Upper lobe of left lung (tissue), 6 donors: ENCODE data around the gene KASH5. TPM values are rescaled to one million over a fixed set of nuclear protein-coding genes. Genes with fewer than 3 reads are reported as not detected.
"Not testable (repeated sequence)": the region's sequence is repeated elsewhere in the genome, so short reads cannot be mapped to it uniquely, and the experiment has no call there.

Experiments
- ATAC-seq, 2 donors: fragments of 200-7000 bp; cut with Tn5 transposase; one replicate each; pipeline ENCODE4 v1.9.1; 2022; ENCODE audit warnings: mild to moderate bottlenecking in 2 of 2, moderate library complexity in 2 of 2; ENCODE audit not compliant: low FRiP score in 2 of 2
- DNase-seq, 2 donors: peaks; one replicate each; pipeline ENCODE4 v3.0.0-alpha.2; 2019 to 2020
- H3K27ac ChIP-seq, 4 donors: fragments of 200-600 bp; sonication (generic); one replicate each; pipeline ENCODE4 v1.5.1; 2016 to 2019
- H3K27me3 ChIP-seq, 4 donors: fragments of 200-600 bp; sonication (generic); one replicate each; pipeline ENCODE4 v1.5.1; 2017 to 2019
- H3K36me3 ChIP-seq, 4 donors: fragments of 200-600 bp; sonication (generic); one replicate each; pipeline ENCODE4 v1.5.1; 2016 to 2019
- H3K4me1 ChIP-seq, 4 donors: fragments of 200-600 bp; sonication (generic); one replicate each; pipeline ENCODE4 v1.5.1; 2018 to 2019
- H3K4me3 ChIP-seq, 4 donors: fragments of 200-600 bp; sonication (generic); one replicate each; pipeline ENCODE4 v1.5.1; 2017 to 2019; ENCODE audit warnings: mild to moderate bottlenecking in 2 of 4, moderate library complexity in 1 of 4
- H3K9me3 ChIP-seq, 4 donors: fragments of 200-600 bp; sonication (generic); one replicate each; pipeline ENCODE4 v1.5.1; 2018 to 2019
- CTCF ChIP-seq, 6 experiments: fragments of 450-650 bp in 4 of 6; fragments of 200-600 bp in 2 of 6; sonication (generic) in 2 of 6; IDR thresholded peaks; one replicate each; pipeline ENCODE4 v1.5.1; 2016 to 2019; ENCODE audit warnings: antibody characterized with exemption in 6 of 6
- EP300 ChIP-seq, 4 donors: sonication (generic); formaldehyde crosslinking; IDR thresholded peaks; one replicate each; pipeline ENCODE4 v1.5.1; 2017; ENCODE audit warnings: antibody characterized with exemption in 4 of 4, control low read depth in 2 of 4
- POLR2A ChIP-seq, 4 donors: fragments of 450-650 bp; IDR thresholded peaks; one replicate each; pipeline ENCODE4 v1.5.1; 2016 to 2017; ENCODE audit warnings: antibody characterized with exemption in 4 of 4, mild to moderate bottlenecking in 2 of 4
- POLR2AphosphoS5 ChIP-seq, 2 donors: sonication (generic); formaldehyde crosslinking; IDR thresholded peaks; one replicate each; pipeline ENCODE4 v1.5.1; 2017; ENCODE audit warnings: antibody characterized with exemption in 2 of 2
- WGBS, 2 donors: methylation state at CpG; one replicate each; pipeline ENCODE4 v1.1.5; 2017 to 2018; 5-methylcytosine and 5-hydroxymethylcytosine counted together
- total RNA-seq, 6 donors: library from RNA; depleted of rRNA in 4 of 6; stranded (reverse); fragments of >200 nt in 4 of 6; gene quantifications; one replicate each; pipeline versions ENCODE4 v1.1.0 to v1.2.1, GENCODE V29; 2016 to 2021
- donor health status: DM: no; HTN: no; CAD: no; lungs with moderate emphysema.
- donor health status: DM: no; HTN: yes; CAD: no; lungs with severe emphysema.

Gene KASH5
- total RNA-seq, 6 donors from 2014 or later, result 0.61 to 6.9 (median 1.6) TPM; not detected in 2

DNA sequence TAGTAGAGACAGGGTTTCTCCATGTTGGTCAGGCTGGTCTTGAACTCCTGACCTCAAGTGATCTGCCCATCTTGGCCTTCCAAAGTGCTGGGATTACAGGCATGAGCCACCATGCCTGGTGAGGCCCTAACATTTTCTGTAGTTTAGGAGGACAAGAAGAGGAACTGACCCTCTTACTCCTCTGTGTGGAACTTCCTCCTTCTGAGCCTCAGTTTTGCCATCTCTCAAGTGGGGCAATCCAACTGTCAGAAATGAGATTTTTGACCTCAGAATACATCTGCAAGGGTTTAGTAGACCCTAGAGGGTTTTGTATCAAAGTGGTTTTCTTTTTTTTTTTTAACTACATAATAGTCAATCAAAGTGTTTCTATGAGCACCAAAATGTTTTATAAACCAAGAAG, 21.9 kb upstream of the KASH5 start:
- H3K4me1 ChIP-seq, result peaks cover 5 to 28% (median 20%) of the 10 kb centered on the region in 4 donors
- no peaks in the 10 kb centered on the region for H3K36me3 ChIP-seq
- ATAC-seq, result no peak
- peaks cover 0 to 21% (median 9%) of the 10 kb centered on the region in 4 donors for H3K9me3 ChIP-seq
- H3K27ac ChIP-seq, result no peak overlapping the region
- no peak for DNase-seq
- H3K4me3 ChIP-seq, result no peak overlapping the region
- peaks cover 0 to 4% (median 0%) of the 10 kb centered on the region in 4 donors for H3K27me3 ChIP-seq
- TF ChIP-seq POLR2A (IDR thresholded peaks at IDR 0.05), result no peak
- no peak for TF ChIP-seq EP300 (IDR thresholded peaks at IDR 0.05)
- TF ChIP-seq CTCF (IDR thresholded peaks at IDR 0.05), result no peak
- no peak for TF ChIP-seq POLR2AphosphoS5 (IDR thresholded peaks at IDR 0.05)

- TF ChIP-seq CTCF (IDR thresholded peaks at IDR 0.05), result no peak
- TF ChIP-seq POLR2A (IDR thresholded peaks at IDR 0.05), result no peak
- no peak for TF ChIP-seq EP300 (IDR thresholded peaks at IDR 0.05)
- TF ChIP-seq POLR2AphosphoS5 (IDR thresholded peaks at IDR 0.05), result no peak
- no peak for DNase-seq
Observed at GRCh38 chr19:49368711-49369358, 19.2 kb upstream of the KASH5 start.

DNA sequence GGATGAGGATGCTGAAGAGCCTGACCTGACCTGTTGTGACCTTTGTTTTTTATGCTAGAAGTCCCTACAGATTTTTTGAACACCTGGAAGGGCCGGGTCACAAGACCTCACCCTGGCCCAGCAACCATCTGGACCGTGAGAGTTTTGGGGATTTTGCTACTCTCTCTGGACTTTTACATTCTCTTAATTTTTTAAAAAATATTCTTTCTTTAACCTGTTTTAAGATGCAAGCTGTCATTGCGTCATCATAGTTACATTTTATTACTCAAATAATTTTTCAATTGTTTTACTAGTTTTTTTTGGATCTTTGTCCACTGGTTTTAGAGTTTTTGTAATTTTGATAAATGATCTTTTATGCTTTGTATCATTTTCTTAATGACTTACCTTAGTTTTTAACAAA, 16.9 kb upstream of the KASH5 start:
- H3K36me3 ChIP-seq, result no peaks in the 10 kb centered on the region
- H3K27me3 ChIP-seq, result no peaks in the 10 kb centered on the region
- no peak overlapping the region for H3K27ac ChIP-seq
- no peak for DNase-seq
- WGBS, 2 donors, result 76 to 94% methylated on average over 3 of the region's 3 CpGs
- no peak for ATAC-seq
- no peak overlapping the region for H3K4me3 ChIP-seq
- TF ChIP-seq POLR2AphosphoS5 (IDR thresholded peaks at IDR 0.05) (no peak), EP300 (IDR thresholded peaks at IDR 0.05) (no peak), POLR2A (IDR thresholded peaks at IDR 0.05) (no peak), CTCF (IDR thresholded peaks at IDR 0.05) (no peak)
- peaks cover 0 to 21% (median 9%) of the 10 kb centered on the region in 4 donors for H3K9me3 ChIP-seq
- no peaks in the 10 kb centered on the region for H3K4me1 ChIP-seq

More at GRCh38 chr19:49368711-49369358, 19.2 kb upstream of the KASH5 start:
- no peak overlapping the region for H3K27ac ChIP-seq
- H3K36me3 ChIP-seq, result no peaks in the 10 kb centered on the region
- H3K9me3 ChIP-seq, result peaks cover 0 to 21% (median 9%) of the 10 kb centered on the region in 4 donors
- whole genome bisulfite sequencing, 2 donors, result 88 to 95% methylated on average over 5 of the region's 5 CpGs
- no peak for ATAC-seq
- no peak overlapping the region for H3K4me3 ChIP-seq
- H3K27me3 ChIP-seq, result peaks cover 0 to 3% (median 0%) of the 10 kb centered on the region in 4 donors
- H3K4me1 ChIP-seq, result peaks cover 2 to 6% (median 4%) of the 10 kb centered on the region in 4 donors

GRCh38 chr19:49373174-49373573, 14.9 kb upstream of the KASH5 start:
- H3K9me3 ChIP-seq, result peaks cover 0 to 21% (median 9%) of the 10 kb centered on the region in 4 donors
- not testable (repeated sequence) for ATAC-seq, H3K4me3 ChIP-seq, DNase-seq, H3K27me3 ChIP-seq, H3K27ac ChIP-seq, H3K36me3 ChIP-seq, H3K4me1 ChIP-seq
- 78 to 87% methylated on average over 3 of the region's 3 CpGs for WGBS, 2 donors

DNA sequence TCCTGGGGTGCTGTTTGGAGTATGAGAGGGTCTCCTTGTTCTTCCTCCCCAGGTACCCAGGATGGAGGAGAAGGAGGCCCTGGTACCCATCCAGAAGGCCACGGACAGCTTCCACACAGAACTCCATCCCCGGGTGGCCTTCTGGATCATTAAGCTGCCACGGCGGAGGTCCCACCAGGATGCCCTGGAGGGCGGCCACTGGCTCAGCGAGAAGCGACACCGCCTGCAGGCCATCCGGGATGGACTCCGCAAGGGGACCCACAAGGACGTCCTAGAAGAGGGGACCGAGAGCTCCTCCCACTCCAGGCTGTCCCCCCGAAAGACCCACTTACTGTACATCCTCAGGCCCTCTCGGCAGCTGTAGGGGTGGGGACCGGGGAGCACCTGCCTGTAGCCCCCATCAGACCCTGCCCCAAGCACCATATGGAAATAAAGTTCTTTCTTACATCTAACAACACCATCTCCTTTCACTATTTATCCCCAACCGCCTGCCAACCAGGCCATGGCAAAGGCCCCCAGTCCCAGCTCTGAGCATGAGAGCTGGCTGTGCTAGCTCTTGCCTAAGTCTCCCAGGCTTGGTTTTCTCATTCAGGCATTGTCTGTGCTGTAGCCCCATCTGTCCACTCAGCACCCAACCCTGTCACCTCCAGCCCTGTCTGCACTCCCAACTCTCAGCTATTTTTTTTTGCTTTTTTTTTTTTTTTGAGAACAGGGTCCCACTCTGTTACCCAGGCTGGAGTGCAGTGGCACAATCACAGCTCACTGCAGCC, 13.2 kb upstream of the KASH5 start:
- WGBS, 2 donors, result 90 to 94% methylated on average over 7 to 16 of the region's 16 CpGs
- no peaks in the 10 kb centered on the region for H3K4me1 ChIP-seq
- ATAC-seq, result peak in 1 of 2 donors; percentile 30

More for the DNA sequence above, 13.2 kb upstream of the KASH5 start:
- H3K27me3 ChIP-seq, result no peaks in the 10 kb centered on the region
- TF ChIP-seq POLR2A (IDR thresholded peaks at IDR 0.05), result no peak
- TF ChIP-seq POLR2AphosphoS5 (IDR thresholded peaks at IDR 0.05), result no peak
- TF ChIP-seq CTCF (IDR thresholded peaks at IDR 0.05), result no peak
- no peak for TF ChIP-seq EP300 (IDR thresholded peaks at IDR 0.05)
- H3K9me3 ChIP-seq, result peaks cover 0 to 4% (median 0%) of the 10 kb centered on the region in 4 donors
- H3K4me3 ChIP-seq, result no peak overlapping the region
- no peaks in the 10 kb centered on the region for H3K36me3 ChIP-seq
- peak in 1 of 2 donors; percentile 45 for DNase-seq
- no peak overlapping the region for H3K27ac ChIP-seq
